Endothelial cell of umbilical vein (primary cell): ENCODE measurements around the gene FAM187B.

ENCODE experiments used
- EZH2 ChIP-seq: IDR thresholded peaks from 2 replicates; pipeline ENCODE4 v1.6.1; 2012; ENCODE audit warnings: borderline replicate concordance, low read depth, mild to moderate bottlenecking, moderate library complexity, low read length, inconsistent platforms; ENCODE audit not compliant: severe bottlenecking
- MAX ChIP-seq: IDR thresholded peaks from 2 replicates; pipeline ENCODE4 v1.6.1; 2011; ENCODE audit not compliant: insufficient read depth, insufficient read length
- MYC ChIP-seq: IDR thresholded peaks from one replicate; pipeline ENCODE4 v1.6.1; 2011; ENCODE audit warnings: mild to moderate bottlenecking, low read depth, low read length
- POLR2AphosphoS5 ChIP-seq: IDR thresholded peaks from 2 replicates; pipeline ENCODE4 v1.6.1; 2012; ENCODE audit warnings: low read depth, mild to moderate bottlenecking, control low read depth, low read length, moderate library complexity; ENCODE audit not compliant: insufficient read depth
- TF ChIP-seq, protein P1 (sequence below), 2 donors: IDR thresholded peaks; 1 replicate in 1 of 2; 2 replicates in 1 of 2; pipeline ENCODE4 v1.5.1; 2011; ENCODE audit warnings: low read length in 2 of 2, mild to moderate bottlenecking in 2 of 2, moderate library complexity in 2 of 2, control low read depth in 1 of 2, inconsistent platforms in 1 of 2, low read depth in 1 of 2; ENCODE audit not compliant: insufficient read depth in 1 of 2; ENCODE audit errors: extremely low read depth in 1 of 2

GRCh38 chr19:35267353-35267817, 38.8 kb upstream of the FAM187B start:
- TF ChIP-seq, protein P1, sequence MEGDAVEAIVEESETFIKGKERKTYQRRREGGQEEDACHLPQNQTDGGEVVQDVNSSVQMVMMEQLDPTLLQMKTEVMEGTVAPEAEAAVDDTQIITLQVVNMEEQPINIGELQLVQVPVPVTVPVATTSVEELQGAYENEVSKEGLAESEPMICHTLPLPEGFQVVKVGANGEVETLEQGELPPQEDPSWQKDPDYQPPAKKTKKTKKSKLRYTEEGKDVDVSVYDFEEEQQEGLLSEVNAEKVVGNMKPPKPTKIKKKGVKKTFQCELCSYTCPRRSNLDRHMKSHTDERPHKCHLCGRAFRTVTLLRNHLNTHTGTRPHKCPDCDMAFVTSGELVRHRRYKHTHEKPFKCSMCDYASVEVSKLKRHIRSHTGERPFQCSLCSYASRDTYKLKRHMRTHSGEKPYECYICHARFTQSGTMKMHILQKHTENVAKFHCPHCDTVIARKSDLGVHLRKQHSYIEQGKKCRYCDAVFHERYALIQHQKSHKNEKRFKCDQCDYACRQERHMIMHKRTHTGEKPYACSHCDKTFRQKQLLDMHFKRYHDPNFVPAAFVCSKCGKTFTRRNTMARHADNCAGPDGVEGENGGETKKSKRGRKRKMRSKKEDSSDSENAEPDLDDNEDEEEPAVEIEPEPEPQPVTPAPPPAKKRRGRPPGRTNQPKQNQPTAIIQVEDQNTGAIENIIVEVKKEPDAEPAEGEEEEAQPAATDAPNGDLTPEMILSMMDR (IDR thresholded peaks at IDR 0.05; ENCODE audit: extremely low read depth in 1 of 2, insufficient read depth in 1 of 2, low read depth in 1 of 2, low read length in 2 of 2) = no peak
- TF ChIP-seq MAX = no peak
- TF ChIP-seq POLR2AphosphoS5 = no peak
- no peak for TF ChIP-seq MYC
- no peak for TF ChIP-seq EZH2
